Thyroid gland (tissue), 4 donors: Measurements from ENCODE around the gene GHITM. TPM values are rescaled to one million over a fixed set of nuclear protein-coding genes. Genes with fewer than 3 reads are reported as not detected.
"Not testable (repeated sequence)": the region's sequence is repeated elsewhere in the genome, so short reads cannot be mapped to it uniquely, and the experiment has no call there.

ENCODE experiments used
- DNase-seq, 2 donors: peaks; one replicate each; pipeline ENCODE4 v3.0.0-alpha.2; 2019
- H3K27ac ChIP-seq, 3 donors: fragments of 200-600 bp; sonication (generic); 1 replicate in 2 of 3; 2 replicates in 1 of 3; pipeline ENCODE4 v1.5.1; 2016 to 2019; ENCODE audit warnings: mild to moderate bottlenecking in 1 of 3, moderate library complexity in 1 of 3
- H3K27me3 ChIP-seq: fragments of 200-600 bp; sonication (generic); one replicate; pipeline ENCODE4 v1.5.1; 2019
- H3K36me3 ChIP-seq, 2 donors: fragments of 200-600 bp; sonication (generic); one replicate each; pipeline ENCODE4 v1.5.1; 2016 to 2019
- H3K4me1 ChIP-seq, 2 donors: fragments of 200-600 bp; sonication (generic); one replicate each; pipeline ENCODE4 v1.5.1; 2017 to 2019
- H3K4me3 ChIP-seq, 3 donors: fragments of 200-600 bp; sonication (generic); replicated peaks in 1 of 3; 1 replicate in 2 of 3; 2 replicates in 1 of 3; pipeline ENCODE4 v1.5.1; 2016; ENCODE audit warnings: mild to moderate bottlenecking in 1 of 3
- H3K9me3 ChIP-seq: fragments of 200-600 bp; sonication (generic); one replicate; pipeline ENCODE4 v1.5.1; 2017
- CTCF ChIP-seq, 6 experiments: fragments of 200-600 bp in 3 of 6; fragments of 450-650 bp in 3 of 6; sonication (generic) in 3 of 6; IDR thresholded peaks; one replicate each; pipeline ENCODE4 v1.5.1; 2016 to 2019; ENCODE audit warnings: antibody characterized with exemption in 6 of 6, mild to moderate bottlenecking in 2 of 6, inconsistent platforms in 1 of 6, moderate library complexity in 1 of 6
- POLR2A ChIP-seq, 2 donors: fragments of 450-650 bp; IDR thresholded peaks; one replicate each; pipeline ENCODE4 v1.6.1; 2017; ENCODE audit warnings: antibody characterized with exemption in 2 of 2, mild to moderate bottlenecking in 2 of 2, moderate library complexity in 1 of 2
- WGBS, 2 donors: methylation state at CpG; one replicate each; pipeline ENCODE4 v1.1.5; 2017; 5-methylcytosine and 5-hydroxymethylcytosine counted together
- intact Hi-C: fragments of 100-400 bp; cut with DNase I; formaldehyde crosslinking; loops from one replicate; pipeline ENCODE4 v1.15.1; 2023
- total RNA-seq, 4 donors: library from RNA; depleted of rRNA; stranded (reverse); fragments of >200 nt; gene quantifications; one replicate each; pipeline ENCODE4 v1.2.3, GENCODE V29; 2016

Gene GHITM
- total RNA-seq, 4 donors from 2014 or later, result 165 to 251 (median 202) TPM

- H3K4me1 ChIP-seq, result peaks cover 7 to 10% of the 10 kb centered on the region in 2 donors
- 73 to 83% methylated on average over 8 of the region's 8 CpGs for WGBS, 2 donors
- intact Hi-C loops, result no loop called here
- H3K4me3 ChIP-seq, result no peak overlapping the region
- H3K9me3 ChIP-seq, result no peaks in the 10 kb centered on the region
- DNase-seq, result no peak
- H3K36me3 ChIP-seq, result no peaks in the 10 kb centered on the region
- H3K27ac ChIP-seq, result no peak overlapping the region
- TF ChIP-seq CTCF (IDR thresholded peaks at IDR 0.05) (no peak), POLR2A (IDR thresholded peaks at IDR 0.05) (no peak)
- H3K27me3 ChIP-seq, result no peaks in the 10 kb centered on the region
Observed at GRCh38 chr10:84177541-84178141, 38.3 kb downstream of the GHITM start.

- WGBS, 2 donors, result 92 to 97% methylated on average over 3 of the region's 3 CpGs
- Histone ChIP-seq H3K9me3 (no peaks in the 10 kb centered on the region), H3K27me3 (no peaks in the 10 kb centered on the region), H3K4me1 (peaks cover 7 to 10% of the 10 kb centered on the region in 2 donors), H3K27ac (no peak overlapping the region), H3K4me3 (no peak overlapping the region), H3K36me3 (no peaks in the 10 kb centered on the region)
- no peak for DNase-seq
- no peak for TF ChIP-seq CTCF (IDR thresholded peaks at IDR 0.05)
- no peak for TF ChIP-seq POLR2A (IDR thresholded peaks at IDR 0.05)
- intact Hi-C loops, result no loop called here
Observed at GRCh38 chr10:84178160-84178609, 38.9 kb downstream of the GHITM start.

- Histone ChIP-seq H3K27ac (no peak overlapping the region), H3K4me1 (peaks cover 7 to 10% of the 10 kb centered on the region in 2 donors), H3K36me3 (no peaks in the 10 kb centered on the region), H3K4me3 (no peak overlapping the region), H3K27me3 (no peaks in the 10 kb centered on the region), H3K9me3 (no peaks in the 10 kb centered on the region)
- DNase-seq, result peak; percentile 67 to 69
- WGBS, 2 donors, result 41 to 51% methylated on average over 9 to 11 of the region's 12 CpGs
- intact Hi-C loops, result no loop called here
- TF ChIP-seq CTCF (IDR thresholded peaks at IDR 0.05) (no peak), POLR2A (IDR thresholded peaks at IDR 0.05) (no peak)
Observed at GRCh38 chr10:84179059-84179710, 39.9 kb downstream of the GHITM start.

- H3K4me3 ChIP-seq, DNase-seq, H3K4me1 ChIP-seq, intact Hi-C loops, H3K36me3 ChIP-seq, H3K27me3 ChIP-seq, H3K9me3 ChIP-seq: not testable (repeated sequence)
- peak overlapping the region in 1 of 3 donors; percentile 36 for H3K27ac ChIP-seq
- 95 to 98% methylated on average over 8 to 13 of the region's 22 CpGs for WGBS, 2 donors
Observed at GRCh38 chr10:84180386-84180785, 41.1 kb downstream of the GHITM start.

GRCh38 chr10:84181631-84182030 is 42.3 kb downstream of the GHITM start:
- 90 to 94% methylated on average over 3 to 5 of the region's 5 CpGs for WGBS, 2 donors
- H3K27ac ChIP-seq, result no peak overlapping the region
- H3K4me3 ChIP-seq, result no peak overlapping the region
- TF ChIP-seq POLR2A (IDR thresholded peaks at IDR 0.05) (no peak), CTCF (IDR thresholded peaks at IDR 0.05) (no peak)
- peaks cover 7 to 10% of the 10 kb centered on the region in 2 donors for H3K4me1 ChIP-seq
- no peaks in the 10 kb centered on the region for H3K27me3 ChIP-seq
- no peaks in the 10 kb centered on the region for H3K9me3 ChIP-seq
- DNase-seq, result no peak
- no peaks in the 10 kb centered on the region for H3K36me3 ChIP-seq
- intact Hi-C loops, result no loop called here
